GM12875 (cell line): ENCODE data around the gene LGR6.

Source experiments
- H3K4me3 ChIP-seq: one replicate; pipeline ENCODE4 v1.5.1; 2011; ENCODE audit warnings: low read depth, low read length, control low read depth
- CTCF ChIP-seq: IDR thresholded peaks from 2 replicates; pipeline ENCODE4 v1.5.1; 2011; ENCODE audit warnings: low read depth, mild to moderate bottlenecking, control low read depth, inconsistent platforms, low read length, moderate library complexity, borderline replicate concordance; ENCODE audit not compliant: insufficient read depth

The LGR6 gene

GRCh38 chr1:202323731-202324130, 130.1 kb downstream of the LGR6 start:
- TF ChIP-seq CTCF, result no peak
- no peak overlapping the region for H3K4me3 ChIP-seq

DNA sequence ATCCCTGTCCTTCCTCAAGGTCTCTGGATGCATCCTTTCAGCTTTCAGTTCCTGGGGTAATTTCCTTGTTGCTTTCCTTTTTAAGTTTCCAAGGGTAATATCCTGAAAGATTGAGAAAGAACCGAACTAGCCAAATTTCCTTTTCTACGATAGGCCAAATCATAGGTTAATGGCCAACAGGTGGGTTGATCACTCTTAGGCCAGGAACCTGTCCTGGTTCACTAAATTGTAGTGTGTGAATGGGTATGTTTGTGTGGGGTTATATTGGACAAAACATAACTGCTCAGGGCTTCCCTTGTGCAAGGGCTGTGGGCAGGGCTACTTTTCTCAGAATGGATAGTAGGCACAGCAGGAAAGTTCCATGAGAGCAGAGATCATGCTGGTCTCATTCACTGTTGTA, 131.0 kb downstream of the LGR6 start:
- TF ChIP-seq CTCF, result no peak
- no peak overlapping the region for H3K4me3 ChIP-seq

DNA sequence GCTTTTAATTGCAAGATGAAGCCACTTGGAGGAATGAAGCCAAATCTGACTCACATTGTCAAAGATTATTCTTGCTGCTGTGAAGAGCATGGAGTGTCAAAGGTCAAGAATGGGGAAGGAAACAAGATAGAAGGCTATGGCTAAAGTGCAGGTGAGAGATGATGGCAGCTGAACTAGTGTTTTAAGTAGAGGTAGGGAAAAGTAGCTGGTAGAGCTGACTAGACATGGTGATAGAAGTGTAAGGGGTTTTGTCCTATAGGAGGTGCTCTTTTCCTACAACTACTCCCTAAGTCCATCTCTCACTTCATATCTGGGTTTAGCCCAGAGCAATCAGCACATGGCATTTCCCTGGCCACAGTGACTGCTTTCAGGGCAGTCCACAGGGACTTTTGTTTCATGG, 136.3 kb downstream of the LGR6 start:
- TF ChIP-seq CTCF, result no peak

GRCh38 chr1:202333861-202334260, 140.3 kb downstream of the LGR6 start:
- TF ChIP-seq CTCF, result no peak
- H3K4me3 ChIP-seq, result no peak overlapping the region

More for the DNA sequence above, 136.3 kb downstream of the LGR6 start:
- H3K4me3 ChIP-seq, result no peak overlapping the region

DNA sequence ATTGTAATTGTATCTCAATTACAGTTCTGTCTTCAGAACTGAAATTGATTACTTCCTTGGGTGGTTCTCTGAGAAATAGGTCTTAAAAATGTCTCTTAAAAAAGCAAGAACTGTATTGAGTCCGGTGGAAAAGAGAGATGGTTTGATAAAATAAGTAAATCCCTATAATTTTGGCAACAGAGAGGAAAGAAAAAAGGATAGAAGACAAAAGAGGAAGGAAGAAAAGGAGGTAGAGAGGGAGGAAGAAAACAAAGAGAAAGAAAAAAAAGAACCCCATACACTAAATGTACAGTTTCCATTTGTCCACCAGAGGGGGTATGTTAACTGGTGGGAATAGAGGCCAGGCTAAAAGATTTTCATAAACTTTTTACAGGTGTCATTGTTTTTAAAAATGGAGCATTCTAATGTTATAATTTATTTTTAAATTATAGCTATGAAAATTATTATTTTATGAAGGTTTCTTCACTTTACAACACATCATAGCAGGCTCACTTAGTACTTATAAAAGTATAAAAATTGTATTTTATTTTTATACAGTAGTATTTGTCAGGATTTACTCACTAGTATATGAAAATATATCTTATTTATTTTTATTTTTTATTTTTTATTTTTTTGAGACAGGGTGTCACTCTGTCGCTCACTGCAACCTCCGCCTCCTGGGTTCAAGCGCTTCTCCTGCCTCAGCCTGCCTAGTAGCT, 150.2 kb downstream of the LGR6 start:
- H3K4me3 ChIP-seq, result no peak overlapping the region
- peak; percentile 46; the same call in 1 of the 2 replicates for TF ChIP-seq CTCF

DNA sequence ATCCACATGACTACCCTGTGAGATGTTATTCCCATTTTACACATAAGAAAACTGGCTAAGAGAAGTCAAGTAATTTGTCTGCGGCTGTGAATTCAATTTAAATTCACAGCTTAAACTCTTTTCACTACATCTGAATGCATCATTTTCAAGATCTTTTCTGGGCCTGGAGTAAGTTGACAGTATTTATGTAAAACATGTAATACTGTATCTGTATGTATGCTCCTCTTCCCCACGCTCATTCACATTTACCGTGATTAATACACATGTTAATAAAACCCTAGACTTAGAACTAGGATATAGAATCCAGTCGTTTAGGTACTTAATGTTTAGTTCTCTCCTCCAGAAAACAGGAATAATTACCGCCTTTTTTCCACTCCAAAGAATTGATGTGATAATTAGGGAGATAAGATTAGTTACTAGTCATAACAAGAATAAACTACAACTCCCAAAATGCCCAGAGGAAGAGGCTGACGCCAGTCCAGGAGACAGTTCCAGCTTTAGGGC, 154.5 kb downstream of the LGR6 start:
- no peak for TF ChIP-seq CTCF
- no peak overlapping the region for H3K4me3 ChIP-seq

DNA sequence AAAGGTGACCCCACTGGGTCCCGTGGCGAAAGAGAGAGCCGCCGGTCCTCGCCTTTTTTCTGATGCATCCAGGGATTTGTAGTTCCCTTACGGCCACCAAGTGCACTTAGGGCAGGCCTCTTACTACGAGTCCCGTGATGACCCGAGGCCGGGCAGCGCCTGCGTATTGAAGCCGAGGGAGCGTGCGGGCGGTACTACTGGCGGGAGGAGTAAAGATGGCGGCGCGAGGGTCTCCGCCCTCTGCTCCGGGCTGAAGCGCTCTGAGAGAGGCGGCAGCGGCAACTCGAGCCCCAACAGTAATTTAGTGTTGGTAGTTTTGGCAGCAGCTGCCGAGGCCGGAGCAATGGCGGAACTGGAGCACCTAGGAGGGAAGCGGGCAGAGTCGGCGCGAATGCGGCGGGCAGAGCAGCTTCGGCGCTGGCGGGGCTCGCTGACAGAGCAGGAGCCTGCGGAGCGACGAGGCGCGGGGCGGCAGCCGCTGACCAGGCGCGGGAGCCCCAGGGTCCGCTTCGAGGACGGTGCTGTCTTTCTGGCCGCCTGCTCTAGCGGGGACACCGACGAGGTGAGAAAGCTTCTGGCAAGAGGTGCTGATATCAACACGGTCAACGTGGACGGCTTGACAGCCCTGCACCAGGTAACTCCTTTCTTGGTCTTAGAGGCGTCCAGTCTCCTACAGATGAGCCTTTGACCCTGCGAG, 155.1 kb downstream of the LGR6 start, which contains the start of gene PPP1R12B:
PPP1R12B (plus strand) TSS at position 191 of the 697 bp plus-strand sequence; CDS start at position 344, 153 bp downstream.
- TF ChIP-seq CTCF, result no peak

More for the DNA sequence above, 155.1 kb downstream of the LGR6 start, which contains the start of gene PPP1R12B:
- H3K4me3 ChIP-seq, result peak within 1 kb of the TSS; percentile 98
